ENCODE data around the gene HDAC11. TPM values are rescaled to one million over a fixed set of nuclear protein-coding genes. Genes with fewer than 3 reads are reported as not detected.
"Not testable (repeated sequence)": the region's sequence is repeated elsewhere in the genome, so short reads cannot be mapped to it uniquely, and the experiment has no call there.

Gene HDAC11
- total and polyA plus RNA-seq, 2 of the 4 experiments (the other 2 are of a cell fraction) = 9.1 to 11.4 TPM

DNA sequence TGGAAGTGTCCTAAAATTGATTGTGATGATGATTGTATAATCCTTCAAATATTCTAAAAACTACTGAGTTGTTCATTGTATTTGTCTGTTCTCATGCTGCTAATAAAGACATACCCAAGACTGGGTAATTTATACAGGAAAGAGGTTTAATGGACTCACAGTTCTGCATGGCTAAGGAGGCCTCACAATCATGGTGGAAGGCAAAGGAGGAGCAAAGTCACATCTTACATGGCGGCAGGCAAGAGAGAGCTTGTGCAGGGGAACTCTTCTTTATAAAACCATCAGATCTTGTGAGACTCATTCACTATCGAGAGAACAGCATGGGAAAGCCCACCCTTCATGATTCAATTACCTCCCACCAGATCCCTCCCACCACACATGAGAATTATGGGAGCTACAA, 41.6 kb downstream of the HDAC11 start:
- CTCF ChIA-PET = interaction anchor here (0.7 kb wide), 1 partner anchor 20 kb away, joined by 3 read pairs; no protein-coding TSS in a partner anchor
- H3K4ac ChIP-seq (ENCODE audit: low read depth, low read length); H3K27me3 ChIP-seq (ENCODE audit: control insufficient read depth, insufficient read depth, low read length); H3K79me1 ChIP-seq (ENCODE audit: low read depth in 1 of 2, low read length in 2 of 2); H3K56ac ChIP-seq (ENCODE audit: extremely low read depth, insufficient read depth, low read length); BruUV-seq (replicated peaks); H3K9me3 ChIP-seq (ENCODE audit: control insufficient read depth, insufficient read depth, low read length); in situ Hi-C loops (cut with MboI; ENCODE audit: low sequenced_read_pairs); H3K23ac ChIP-seq (ENCODE audit: low read depth, low read length); H3K14ac ChIP-seq (replicated peaks; ENCODE audit: low read depth, low read length); H2AK5ac ChIP-seq (ENCODE audit: low read depth, low read length); H3K4me3 ChIP-seq (ENCODE audit: insufficient read depth, low read depth, low read length); ATAC-seq (ENCODE audit: low read depth); POLR2A ChIA-PET (ENCODE audit: unreplicated experiment); H4K8ac ChIP-seq (ENCODE audit: low read depth in 2 of 2, low read length in 2 of 2); H3K4me2 ChIP-seq (ENCODE audit: low read depth, low read length); H3K36me3 ChIP-seq (ENCODE audit: control insufficient read depth, insufficient read depth, low read length); H3K4me1 ChIP-seq (ENCODE audit: control insufficient read depth, insufficient read depth, low read length); H2AFZ ChIP-seq (replicated peaks; ENCODE audit: low read length, poor library complexity); H2AK9ac ChIP-seq (replicated peaks; ENCODE audit: low read depth, low read length, poor library complexity); H2BK15ac ChIP-seq (ENCODE audit: low read depth, low read length); H2BK5ac ChIP-seq (ENCODE audit: low read depth, low read length, poor library complexity, severe bottlenecking); H2BK20ac ChIP-seq (ENCODE audit: low read depth, low read length); intact Hi-C loops (cut with micrococcal nuclease); H4K20me1 ChIP-seq (ENCODE audit: insufficient read depth, low read length); H3K9me1 ChIP-seq (ENCODE audit: insufficient read depth, low read length); H4K91ac ChIP-seq (ENCODE audit: insufficient read depth, low read depth, low read length); H3K18ac ChIP-seq (ENCODE audit: low read depth, low read length); H4K5ac ChIP-seq (ENCODE audit: low read depth, low read length); DNase-seq; H3K9ac ChIP-seq (ENCODE audit: low read depth, low read length); dilution Hi-C loops (cut with HindIII; ENCODE audit: low sequenced_read_pairs, unreplicated experiment); H3K27ac ChIP-seq (ENCODE audit: insufficient read depth, low read length); H2BK120ac ChIP-seq (ENCODE audit: low read depth, low read length): not testable (repeated sequence)
- no CpG with 5 or more reads among the region's 2 CpGs for WGBS, 2 experiments (ENCODE audit: extremely low coverage in 2 of 2, insufficient read length in 1 of 2)

Measured in IMR-90 (cell line).